ENCODE data around the gene ZNF536.

GRCh38 chr19:30512176-30513081 is 140.2 kb downstream of the ZNF536 start:
- no peak for TF ChIP-seq USF2 (IDR thresholded peaks at IDR 0.05; ENCODE audit: low read depth, low read length)
- TF ChIP-seq CTCF (conservative IDR thresholded peaks at IDR 0.05; ENCODE audit: low read depth, low read length), result no peak
- no peak for TF ChIP-seq POLR2A (IDR thresholded peaks at IDR 0.05; ENCODE audit: low read depth, low read length)
- no peak for TF ChIP-seq RCOR1 (IDR thresholded peaks at IDR 0.05; ENCODE audit: insufficient replicate concordance, low read length)
- no peak for TF ChIP-seq SMC3 (IDR thresholded peaks at IDR 0.05; ENCODE audit: low read depth, low read length)
- no peak for TF ChIP-seq MXI1 (IDR thresholded peaks at IDR 0.05; ENCODE audit: borderline replicate concordance, low read depth, low read length)
- no peak for TF ChIP-seq FOS (IDR thresholded peaks at IDR 0.05; ENCODE audit: low read depth, low read length)
- TF ChIP-seq NFE2L2 (IDR thresholded peaks at IDR 0.05; ENCODE audit: low read depth, low read length), result no peak
- TF ChIP-seq MAZ (IDR thresholded peaks at IDR 0.05; ENCODE audit: borderline replicate concordance, low read depth, low read length), result no peak
- no peak for TF ChIP-seq MAFK (IDR thresholded peaks at IDR 0.05; ENCODE audit: low read depth, low read length)
- no peak for TF ChIP-seq CEBPB (IDR thresholded peaks at IDR 0.05; ENCODE audit: low read depth, low read length)

All from IMR-90 (cell line).